HepG2 (cell line): ENCODE results near the gene PET100. TPM values are rescaled to one million over a fixed set of nuclear protein-coding genes. Genes with fewer than 3 reads are reported as not detected.

Source experiments
- ARNT2 ChIP-seq: sonication (generic); formaldehyde crosslinking; IDR thresholded peaks from 2 replicates; pipeline ENCODE4 v1.8.0; 2022; ENCODE audit warnings: mild to moderate bottlenecking, low read depth, missing genetic modification reagents, moderate library complexity
- HOXA9 ChIP-seq: sonication (generic); formaldehyde crosslinking; IDR thresholded peaks from 2 replicates; pipeline ENCODE4 v1.8.1; 2022; ENCODE audit warnings: missing genetic modification reagents, mild to moderate bottlenecking, moderate library complexity, borderline replicate concordance
- MTF1 ChIP-seq: sonication (generic); formaldehyde crosslinking; IDR thresholded peaks from 2 replicates; pipeline ENCODE4 v1.5.0; 2020; ENCODE audit warnings: missing genetic modification reagents
- TGIF2 ChIP-seq: IDR thresholded peaks from 2 replicates; pipeline ENCODE4 v1.6.1; 2016; ENCODE audit warnings: control low read depth, missing compliant biosample characterization
- ZNF143 ChIP-seq: sonication (generic); formaldehyde crosslinking; IDR thresholded peaks from 2 replicates; pipeline ENCODE4 v1.4.0; 2020; ENCODE audit warnings: missing genetic modification reagents
- ZNF749 ChIP-seq: sonication (generic); formaldehyde crosslinking; IDR thresholded peaks from 2 replicates; pipeline ENCODE4 v1.8.0; 2022; ENCODE audit warnings: mild to moderate bottlenecking, missing genetic modification reagents, moderate library complexity, borderline replicate concordance
- ZNF891 ChIP-seq: sonication (generic); formaldehyde crosslinking; IDR thresholded peaks from 2 replicates; pipeline ENCODE4 v1.5.0; 2020; ENCODE audit warnings: mild to moderate bottlenecking, missing genetic modification reagents
- polyA plus RNA-seq, 8 experiments: library from polyadenylated mRNA; depleted of rRNA in 3 of 8; stranded (reverse) in 7 of 8; unstranded in 1 of 8; fragments of >200 nt; fragmentation: Illumina TruSeq in 4 of 8; extraction: Trizol in 4 of 8; gene quantifications; 2 replicates each; pipeline versions ENCODE4 v1.2.1 to v1.2.3, GENCODE V29; 2011 to 2016; ENCODE audit warnings: low read depth in 4 of 8, missing spikeins in 1 of 8, mixed read lengths in 1 of 8; ENCODE audit not compliant: insufficient read depth in 1 of 8
- total RNA-seq, 5 experiments: library from RNA; depleted of rRNA; stranded (reverse); fragments of >200 nt; fragmentation: Illumina TruSeq; extraction: Trizol; gene quantifications; 2 replicates each; pipeline ENCODE4 v1.2.3, GENCODE V29; 2016; ENCODE audit warnings: low read depth in 1 of 5
- TF ChIP-seq, protein P1 (sequence below): sonication (generic); formaldehyde crosslinking; conservative IDR thresholded peaks from 2 replicates; pipeline ENCODE4 v1.5.0; 2020; ENCODE audit warnings: missing genetic modification reagents
- TF ChIP-seq, protein P2 (sequence below): sonication (generic); formaldehyde crosslinking; IDR thresholded peaks from 2 replicates; pipeline ENCODE4 v1.8.0; 2022; ENCODE audit warnings: mild to moderate bottlenecking, missing genetic modification reagents
- TF ChIP-seq, protein P3 (sequence below): sonication (generic); formaldehyde crosslinking; IDR thresholded peaks from 2 replicates; pipeline ENCODE4 v1.9.0; 2021; ENCODE audit warnings: mild to moderate bottlenecking, missing genetic modification reagents

PET100 gene
- total and polyA plus RNA-seq, 2 of the 13 experiments (the other 11 are each of a cell fraction or from before 2014, with no cell fraction given), result 22.3 to 66.5 TPM

DNA sequence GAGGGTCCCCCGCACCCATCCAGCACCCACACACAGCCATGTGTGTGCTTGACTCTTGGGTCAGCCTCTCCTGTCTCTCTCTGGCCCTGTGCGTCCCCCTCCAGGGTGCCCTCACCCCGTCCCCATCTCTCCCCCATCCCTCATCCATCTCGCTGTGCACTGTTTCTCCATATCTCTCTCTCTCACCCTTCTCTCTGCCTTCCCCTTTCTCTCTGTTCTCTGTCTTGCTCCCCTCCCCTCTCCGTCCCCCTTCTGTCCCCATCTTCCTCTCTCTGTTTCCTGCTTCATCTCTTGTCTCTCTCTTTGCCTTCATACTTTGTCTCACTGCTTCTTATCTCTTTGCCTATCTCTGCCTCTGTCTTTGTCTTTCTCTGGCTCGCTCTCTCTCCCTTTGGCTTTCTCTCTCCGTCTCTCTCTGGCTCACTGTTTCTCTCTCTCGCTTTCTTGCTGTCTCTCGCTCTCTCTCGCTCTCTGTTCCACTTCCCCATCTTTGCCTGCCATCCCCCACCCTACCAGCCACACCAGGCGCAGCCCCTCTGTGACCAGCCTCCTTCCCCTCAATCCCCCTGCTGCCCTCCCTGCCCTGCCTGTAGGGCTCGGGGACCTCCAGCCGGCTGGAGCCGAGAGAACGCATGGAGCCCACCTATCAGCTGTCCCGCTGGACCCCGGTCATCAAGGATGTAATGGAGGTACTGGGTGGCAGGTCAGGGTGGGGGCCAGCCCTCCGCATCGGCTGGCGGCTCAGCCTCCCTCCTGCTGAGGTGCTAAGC is 16.2 kb downstream of the PET100 start (continued):
- no peak for TF ChIP-seq TGIF2
- no peak for TF ChIP-seq ZNF891
- no peak for TF ChIP-seq ZNF143 (CRISPR knock-in tag)
- TF ChIP-seq ZNF749 (CRISPR knock-in tag), result no peak
- no peak for TF ChIP-seq ARNT2 (CRISPR knock-in tag)
- TF ChIP-seq, protein P1, sequence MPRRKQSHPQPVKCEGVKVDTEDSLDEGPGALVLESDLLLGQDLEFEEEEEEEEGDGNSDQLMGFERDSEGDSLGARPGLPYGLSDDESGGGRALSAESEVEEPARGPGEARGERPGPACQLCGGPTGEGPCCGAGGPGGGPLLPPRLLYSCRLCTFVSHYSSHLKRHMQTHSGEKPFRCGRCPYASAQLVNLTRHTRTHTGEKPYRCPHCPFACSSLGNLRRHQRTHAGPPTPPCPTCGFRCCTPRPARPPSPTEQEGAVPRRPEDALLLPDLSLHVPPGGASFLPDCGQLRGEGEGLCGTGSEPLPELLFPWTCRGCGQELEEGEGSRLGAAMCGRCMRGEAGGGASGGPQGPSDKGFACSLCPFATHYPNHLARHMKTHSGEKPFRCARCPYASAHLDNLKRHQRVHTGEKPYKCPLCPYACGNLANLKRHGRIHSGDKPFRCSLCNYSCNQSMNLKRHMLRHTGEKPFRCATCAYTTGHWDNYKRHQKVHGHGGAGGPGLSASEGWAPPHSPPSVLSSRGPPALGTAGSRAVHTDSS, result no peak
- TF ChIP-seq, protein P2, sequence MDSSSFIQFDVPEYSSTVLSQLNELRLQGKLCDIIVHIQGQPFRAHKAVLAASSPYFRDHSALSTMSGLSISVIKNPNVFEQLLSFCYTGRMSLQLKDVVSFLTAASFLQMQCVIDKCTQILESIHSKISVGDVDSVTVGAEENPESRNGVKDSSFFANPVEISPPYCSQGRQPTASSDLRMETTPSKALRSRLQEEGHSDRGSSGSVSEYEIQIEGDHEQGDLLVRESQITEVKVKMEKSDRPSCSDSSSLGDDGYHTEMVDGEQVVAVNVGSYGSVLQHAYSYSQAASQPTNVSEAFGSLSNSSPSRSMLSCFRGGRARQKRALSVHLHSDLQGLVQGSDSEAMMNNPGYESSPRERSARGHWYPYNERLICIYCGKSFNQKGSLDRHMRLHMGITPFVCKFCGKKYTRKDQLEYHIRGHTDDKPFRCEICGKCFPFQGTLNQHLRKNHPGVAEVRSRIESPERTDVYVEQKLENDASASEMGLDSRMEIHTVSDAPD (CRISPR knock-in tag), result no peak
- TF ChIP-seq MTF1 (CRISPR knock-in tag), result no peak
- TF ChIP-seq HOXA9 (CRISPR knock-in tag), result no peak
- TF ChIP-seq, protein P3, sequence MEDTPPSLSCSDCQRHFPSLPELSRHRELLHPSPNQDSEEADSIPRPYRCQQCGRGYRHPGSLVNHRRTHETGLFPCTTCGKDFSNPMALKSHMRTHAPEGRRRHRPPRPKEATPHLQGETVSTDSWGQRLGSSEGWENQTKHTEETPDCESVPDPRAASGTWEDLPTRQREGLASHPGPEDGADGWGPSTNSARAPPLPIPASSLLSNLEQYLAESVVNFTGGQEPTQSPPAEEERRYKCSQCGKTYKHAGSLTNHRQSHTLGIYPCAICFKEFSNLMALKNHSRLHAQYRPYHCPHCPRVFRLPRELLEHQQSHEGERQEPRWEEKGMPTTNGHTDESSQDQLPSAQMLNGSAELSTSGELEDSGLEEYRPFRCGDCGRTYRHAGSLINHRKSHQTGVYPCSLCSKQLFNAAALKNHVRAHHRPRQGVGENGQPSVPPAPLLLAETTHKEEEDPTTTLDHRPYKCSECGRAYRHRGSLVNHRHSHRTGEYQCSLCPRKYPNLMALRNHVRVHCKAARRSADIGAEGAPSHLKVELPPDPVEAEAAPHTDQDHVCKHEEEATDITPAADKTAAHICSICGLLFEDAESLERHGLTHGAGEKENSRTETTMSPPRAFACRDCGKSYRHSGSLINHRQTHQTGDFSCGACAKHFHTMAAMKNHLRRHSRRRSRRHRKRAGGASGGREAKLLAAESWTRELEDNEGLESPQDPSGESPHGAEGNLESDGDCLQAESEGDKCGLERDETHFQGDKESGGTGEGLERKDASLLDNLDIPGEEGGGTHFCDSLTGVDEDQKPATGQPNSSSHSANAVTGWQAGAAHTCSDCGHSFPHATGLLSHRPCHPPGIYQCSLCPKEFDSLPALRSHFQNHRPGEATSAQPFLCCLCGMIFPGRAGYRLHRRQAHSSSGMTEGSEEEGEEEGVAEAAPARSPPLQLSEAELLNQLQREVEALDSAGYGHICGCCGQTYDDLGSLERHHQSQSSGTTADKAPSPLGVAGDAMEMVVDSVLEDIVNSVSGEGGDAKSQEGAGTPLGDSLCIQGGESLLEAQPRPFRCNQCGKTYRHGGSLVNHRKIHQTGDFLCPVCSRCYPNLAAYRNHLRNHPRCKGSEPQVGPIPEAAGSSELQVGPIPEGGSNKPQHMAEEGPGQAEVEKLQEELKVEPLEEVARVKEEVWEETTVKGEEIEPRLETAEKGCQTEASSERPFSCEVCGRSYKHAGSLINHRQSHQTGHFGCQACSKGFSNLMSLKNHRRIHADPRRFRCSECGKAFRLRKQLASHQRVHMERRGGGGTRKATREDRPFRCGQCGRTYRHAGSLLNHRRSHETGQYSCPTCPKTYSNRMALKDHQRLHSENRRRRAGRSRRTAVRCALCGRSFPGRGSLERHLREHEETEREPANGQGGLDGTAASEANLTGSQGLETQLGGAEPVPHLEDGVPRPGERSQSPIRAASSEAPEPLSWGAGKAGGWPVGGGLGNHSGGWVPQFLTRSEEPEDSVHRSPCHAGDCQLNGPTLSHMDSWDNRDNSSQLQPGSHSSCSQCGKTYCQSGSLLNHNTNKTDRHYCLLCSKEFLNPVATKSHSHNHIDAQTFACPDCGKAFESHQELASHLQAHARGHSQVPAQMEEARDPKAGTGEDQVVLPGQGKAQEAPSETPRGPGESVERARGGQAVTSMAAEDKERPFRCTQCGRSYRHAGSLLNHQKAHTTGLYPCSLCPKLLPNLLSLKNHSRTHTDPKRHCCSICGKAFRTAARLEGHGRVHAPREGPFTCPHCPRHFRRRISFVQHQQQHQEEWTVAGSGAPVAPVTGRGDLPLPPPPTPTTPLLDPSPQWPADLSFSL (CRISPR knock-in tag), result no peak
